NCI-H526 (cell line): ENCODE results near the gene PAX5.
"Not testable (repeated sequence)": the region's sequence is repeated elsewhere in the genome, so short reads cannot be mapped to it uniquely, and the experiment has no call there.

Experiments
- DNase-seq, 2 experiments: peaks; one replicate each; lab custom pipeline; 2025; lab: John Stamatoyannopoulos, UW

The PAX5 gene

GRCh38 chr9:36880075-36880474 lies 154.0 kb downstream of the PAX5 start:
- DNase-seq: no peak

DNA sequence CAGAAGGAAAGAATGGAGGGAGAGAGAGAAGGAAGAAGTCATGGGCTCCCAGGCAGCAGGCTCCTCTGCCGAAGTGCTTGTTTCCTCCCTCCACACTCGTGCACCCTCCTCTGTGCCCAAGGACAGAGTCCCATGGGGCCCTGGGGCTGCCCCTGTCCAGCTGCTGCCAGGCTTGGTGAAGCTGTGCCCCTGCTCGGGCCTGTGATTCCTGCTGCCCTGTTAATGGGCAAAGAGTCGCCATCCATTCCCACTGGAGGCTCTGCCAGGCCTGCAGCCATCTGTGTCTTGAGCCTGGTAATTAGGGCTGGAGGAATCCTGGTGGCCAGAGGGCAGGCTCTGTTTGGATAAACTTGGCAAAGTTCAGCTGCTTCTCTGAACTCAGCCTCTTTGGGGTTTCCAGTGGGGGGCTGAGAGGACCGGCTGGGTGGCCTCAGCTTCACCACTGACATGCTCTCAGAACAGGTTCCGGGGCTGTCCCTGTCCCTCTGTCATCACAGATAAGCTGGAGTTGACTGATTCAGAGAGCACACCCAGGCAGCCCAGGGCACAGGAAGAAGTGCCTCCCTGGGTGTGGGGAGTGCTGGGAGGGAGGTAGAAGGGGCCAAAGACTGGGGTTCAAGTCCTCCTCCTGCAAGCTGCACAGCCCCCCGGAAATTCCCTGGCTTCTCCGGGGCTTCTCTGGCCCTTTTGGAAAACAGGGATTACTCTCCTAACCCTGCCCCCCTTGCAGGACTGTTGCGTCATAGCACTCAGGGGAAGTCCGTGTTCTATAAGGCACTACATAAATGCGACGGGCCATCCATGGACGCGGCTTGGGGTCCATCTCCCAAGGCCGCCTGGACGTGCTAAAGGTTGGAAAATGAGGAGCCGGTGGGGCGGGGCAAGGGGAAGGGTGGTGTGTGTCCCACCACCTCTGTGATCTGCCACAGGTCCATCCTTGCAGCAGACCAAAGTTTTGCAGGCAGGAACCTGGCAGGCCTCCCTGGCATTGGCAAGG lies 154.8 kb downstream of the PAX5 start:
- DNase-seq: no peak

- DNase-seq: no peak
Measured at GRCh38 chr9:36877239-36877638, 156.8 kb downstream of the PAX5 start.

GRCh38 chr9:36876056-36876455 lies 158.0 kb downstream of the PAX5 start:
- DNase-seq: no peak

- no peak for DNase-seq
Measured at GRCh38 chr9:36874921-36875320, 159.1 kb downstream of the PAX5 start.

DNA sequence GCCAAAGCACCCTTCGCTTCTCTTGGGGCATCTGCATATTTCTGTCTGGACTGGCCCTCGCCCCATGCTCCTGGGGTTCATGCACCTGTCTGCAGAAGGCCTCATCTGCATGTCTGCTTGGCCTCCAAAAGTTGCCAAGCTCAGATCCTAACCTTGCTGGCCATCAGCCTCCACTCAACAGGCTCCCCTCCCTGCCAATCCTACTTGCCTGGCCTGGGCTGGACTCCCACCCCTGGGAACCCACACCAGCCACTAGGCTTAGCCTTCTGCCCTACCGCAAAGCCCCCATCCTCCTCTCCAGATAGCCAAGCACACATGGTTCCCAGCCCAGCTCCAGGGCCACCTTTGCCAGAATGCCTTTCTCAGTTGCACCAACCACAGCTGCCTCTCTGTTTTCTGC lies 159.8 kb downstream of the PAX5 start:
- DNase-seq: no peak

DNA sequence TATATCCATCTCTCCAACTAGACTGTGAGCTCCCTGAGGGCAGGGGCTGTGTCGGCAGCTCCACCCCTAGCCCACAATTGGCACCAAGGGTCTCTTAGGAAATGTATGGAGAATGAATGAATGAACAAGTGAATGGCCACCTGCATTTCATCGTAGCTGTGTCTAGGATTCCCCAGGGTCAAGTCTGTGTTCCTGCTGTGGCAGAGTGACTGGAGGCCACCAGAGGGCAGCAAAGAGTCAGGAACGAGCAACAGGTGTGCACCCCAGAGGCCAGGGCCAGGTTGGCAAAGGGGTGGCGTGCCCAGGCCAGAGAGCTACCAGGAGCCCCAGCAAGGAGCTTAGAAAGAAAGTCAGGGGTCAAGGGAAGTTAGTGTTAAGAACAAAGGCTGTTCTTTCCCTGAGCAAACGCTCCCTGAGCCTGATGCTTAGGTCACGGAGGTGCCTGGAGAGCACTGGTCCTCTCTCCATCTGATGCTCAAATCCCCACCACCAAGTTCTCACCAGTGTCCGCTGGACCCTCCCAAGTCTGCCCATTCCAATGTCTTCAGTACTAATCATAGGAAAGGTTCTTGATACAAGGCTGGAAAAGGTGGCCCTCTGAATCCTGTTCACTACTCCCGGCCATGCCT lies 160.7 kb downstream of the PAX5 start:
- DNase-seq: peak in 1 of 2 experiments; percentile 72

DNA sequence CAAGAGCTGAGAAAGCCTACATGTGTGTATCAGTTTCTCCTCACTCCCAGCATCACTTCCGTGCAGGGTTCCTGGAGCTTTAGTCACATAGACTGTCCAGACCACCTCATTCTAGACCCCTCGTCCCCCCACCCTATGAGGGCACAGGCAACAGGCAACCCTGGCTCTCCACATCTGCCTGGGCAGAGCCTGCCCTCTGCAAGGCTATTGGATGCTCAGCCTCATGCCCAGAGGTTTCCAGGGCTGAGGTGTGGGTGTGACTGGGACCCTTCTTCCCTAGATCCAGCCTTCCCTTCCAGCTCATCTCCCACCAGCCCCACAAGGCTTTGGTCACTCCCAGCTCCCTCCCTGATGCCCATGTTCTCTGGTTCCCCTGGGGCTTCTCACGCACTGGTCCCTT lies 161.4 kb downstream of the PAX5 start:
- DNase-seq: no peak

DNA sequence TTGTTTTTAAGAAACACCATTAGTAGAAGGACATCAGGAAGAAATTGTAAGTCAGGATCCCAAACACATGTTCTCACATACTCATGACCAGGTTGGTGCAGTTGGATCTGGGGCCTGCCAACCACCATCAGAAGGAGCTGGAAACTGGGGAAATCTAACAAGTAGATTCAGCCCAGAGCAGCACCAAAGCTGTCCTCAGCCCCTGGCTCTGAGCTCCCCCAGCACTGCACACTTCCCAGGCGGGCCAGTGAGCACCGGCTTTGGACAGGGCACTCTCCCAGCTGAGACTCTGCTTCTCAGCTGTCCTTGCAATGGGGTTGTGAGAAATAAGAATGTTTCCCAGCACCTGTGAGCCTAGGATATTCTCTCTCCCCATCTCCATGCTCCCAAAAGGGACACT lies 162.5 kb downstream of the PAX5 start:
- DNase-seq: no peak

DNA sequence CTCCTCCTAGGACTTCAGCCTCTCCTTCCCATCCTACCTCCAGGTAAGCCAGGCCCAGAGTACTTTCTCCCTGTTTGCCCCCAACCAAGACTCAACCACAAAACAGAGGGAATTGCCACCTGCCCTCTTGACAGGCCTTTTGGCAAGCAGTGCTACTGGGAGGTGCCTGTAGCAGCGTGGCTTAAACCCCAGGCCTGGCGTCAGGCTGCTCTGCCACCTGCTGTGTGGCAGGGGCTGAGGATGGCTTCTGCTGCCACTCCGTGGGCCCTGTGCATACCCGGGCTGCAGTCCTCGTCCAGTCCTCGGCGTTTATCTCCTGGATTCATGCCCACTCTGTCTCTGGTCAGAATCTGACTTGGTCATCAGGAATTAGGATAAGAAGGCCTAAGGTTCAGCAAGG lies 163.1 kb downstream of the PAX5 start:
- DNase-seq: no peak

DNA sequence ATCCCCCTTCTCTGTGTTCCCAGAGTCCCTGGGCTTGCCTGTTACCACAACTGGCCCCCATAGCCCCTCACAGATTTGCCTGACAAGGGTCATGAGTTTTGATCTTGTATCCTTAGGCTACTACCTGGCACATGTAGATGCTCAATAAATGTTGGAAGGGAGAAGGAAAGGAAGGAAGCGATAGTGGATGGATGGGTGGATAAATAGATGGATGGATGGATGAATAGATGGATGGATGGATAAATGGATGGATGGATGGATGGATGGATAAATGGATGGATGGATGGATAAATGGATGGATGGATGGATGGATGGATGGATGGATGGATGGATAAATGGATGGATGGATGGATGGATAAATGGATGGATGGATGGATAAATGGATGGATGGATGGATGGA lies 164.5 kb downstream of the PAX5 start:
- DNase-seq: not testable (repeated sequence)

DNA sequence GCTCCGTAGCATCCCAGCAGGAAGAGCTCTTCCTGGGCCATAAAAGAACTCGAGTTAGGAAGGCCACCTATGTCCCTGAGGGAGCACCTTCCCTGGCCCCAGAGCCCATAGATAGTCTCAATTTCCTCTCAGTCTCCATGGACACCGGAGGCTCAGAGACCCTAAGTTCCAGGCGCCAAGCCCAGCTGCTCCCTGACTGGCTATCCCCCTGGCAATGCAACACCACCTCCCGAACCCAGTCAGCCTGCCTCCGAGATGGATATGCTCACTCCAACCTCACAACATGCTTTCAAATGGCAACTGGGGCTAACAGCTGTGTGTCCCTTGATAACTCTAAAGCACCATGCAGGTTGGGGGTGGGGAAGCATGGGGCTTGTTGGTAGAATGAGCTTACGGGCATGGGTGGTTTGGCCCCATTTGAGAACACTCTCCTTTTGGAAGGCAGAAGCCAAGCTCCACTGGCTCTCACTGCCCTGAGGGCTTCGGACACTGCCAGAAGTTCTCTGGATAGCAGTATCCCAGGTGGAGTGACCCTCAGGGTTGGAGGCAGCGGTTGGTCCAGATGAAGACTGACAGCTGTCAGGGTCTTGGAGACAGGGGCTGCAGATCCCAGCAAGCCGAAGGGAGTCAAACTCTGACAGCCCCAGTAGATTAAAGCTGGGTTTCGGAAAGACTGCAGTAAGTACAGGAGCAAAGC lies 165.3 kb downstream of the PAX5 start:
- DNase-seq: no peak

GRCh38 chr9:36867672-36868471 lies 166.2 kb downstream of the PAX5 start:
- peak; percentile 67 to 74 for DNase-seq

GRCh38 chr9:36867241-36867640 lies 166.8 kb downstream of the PAX5 start:
- no peak for DNase-seq

GRCh38 chr9:36866840-36867239 lies 167.2 kb downstream of the PAX5 start:
- DNase-seq: peak in 1 of 2 experiments; percentile 34

DNA sequence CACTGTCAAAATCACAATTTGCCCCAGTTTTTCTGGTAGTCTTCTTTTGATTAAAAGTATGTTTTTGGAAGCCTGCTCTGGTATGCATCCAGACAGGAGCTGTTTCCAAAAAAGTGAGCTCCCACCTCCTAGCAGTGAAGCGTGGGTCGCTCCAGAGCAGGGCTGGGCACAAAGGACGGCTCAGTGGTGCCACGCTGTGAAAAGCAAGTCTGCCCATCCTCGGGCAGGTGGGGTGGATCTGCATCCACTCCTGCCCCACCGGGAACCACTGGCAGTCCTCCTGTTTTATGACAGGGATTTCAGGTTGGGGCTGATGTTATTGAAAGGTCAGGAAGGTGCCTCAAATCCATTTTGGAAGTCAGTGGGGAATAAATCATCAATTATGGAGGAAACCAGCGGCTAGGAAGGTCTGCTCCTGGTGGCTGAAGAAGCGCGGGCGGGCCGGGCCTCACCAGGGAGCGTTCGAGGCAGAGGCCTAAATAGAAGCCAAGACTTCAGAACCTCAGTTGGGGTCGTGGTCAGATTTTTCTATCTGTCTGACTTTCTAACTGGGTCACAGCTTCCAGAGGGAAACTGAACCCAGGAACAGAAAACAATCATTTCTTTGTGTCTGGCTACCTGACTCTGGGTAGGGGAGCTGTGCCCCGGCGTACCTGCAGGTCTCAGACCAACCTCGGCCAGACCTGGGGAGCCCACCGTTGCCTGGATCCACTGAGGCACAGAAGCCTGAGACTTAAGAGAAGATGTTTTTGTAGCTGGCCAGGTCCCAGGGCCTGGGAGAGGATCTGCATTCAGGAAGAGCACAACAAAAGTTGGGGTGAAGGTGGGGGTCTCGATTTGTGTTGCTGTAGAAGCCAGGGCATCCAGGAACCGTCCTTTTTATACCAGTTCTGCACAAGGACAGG lies 168.1 kb downstream of the PAX5 start:
- DNase-seq: no peak

GRCh38 chr9:36864491-36865410 lies 169.3 kb downstream of the PAX5 start:
- DNase-seq: peak; percentile 61 to 91

DNA sequence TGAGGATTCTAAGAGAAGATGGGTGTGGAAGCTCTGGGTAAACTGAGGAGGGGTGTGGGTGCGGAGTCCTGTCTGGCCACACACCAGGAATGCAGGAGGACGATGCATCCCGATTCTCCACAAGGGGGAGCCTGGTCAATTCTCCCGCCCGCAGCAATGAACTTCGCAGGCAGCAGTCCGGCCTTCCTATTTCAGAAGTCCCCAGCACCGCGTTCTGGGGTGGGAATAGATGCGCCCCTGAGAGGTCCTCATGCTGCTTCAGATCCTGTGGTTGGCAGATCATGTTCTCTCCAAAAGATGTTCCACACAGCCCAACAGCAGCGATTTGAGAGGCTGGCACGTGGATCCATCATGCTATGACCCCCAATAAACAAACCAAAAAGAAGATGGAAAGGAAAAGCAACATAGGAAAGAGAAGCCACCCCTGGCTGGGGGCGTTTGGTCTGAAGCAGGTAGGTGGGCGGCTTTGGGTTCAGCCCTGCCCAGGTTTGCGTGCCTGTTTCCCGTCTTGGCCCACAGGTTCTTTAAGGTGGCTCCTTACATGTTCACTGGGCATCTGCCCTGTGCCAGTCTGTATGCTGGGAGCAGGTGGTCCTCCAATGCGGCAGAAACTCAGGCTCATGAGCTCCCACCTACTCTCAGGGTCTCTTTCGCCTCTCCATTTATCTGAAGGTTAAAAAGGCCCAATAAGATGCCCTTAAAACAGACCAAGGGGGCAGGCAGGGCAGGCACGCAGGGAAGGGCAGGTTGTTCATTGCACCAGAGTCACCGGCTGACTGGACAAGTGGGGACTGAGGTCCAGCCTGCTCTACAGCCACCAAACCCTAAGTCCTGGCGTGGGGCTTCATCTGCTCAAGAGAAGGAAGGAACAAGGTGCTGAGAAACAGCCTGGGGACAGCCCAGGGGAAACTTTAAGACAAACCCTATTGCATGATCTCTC lies 171.6 kb downstream of the PAX5 start:
- DNase-seq: peak in 1 of 2 experiments; percentile 47
